ENCODE measurements around the gene AGBL1.

DNA sequence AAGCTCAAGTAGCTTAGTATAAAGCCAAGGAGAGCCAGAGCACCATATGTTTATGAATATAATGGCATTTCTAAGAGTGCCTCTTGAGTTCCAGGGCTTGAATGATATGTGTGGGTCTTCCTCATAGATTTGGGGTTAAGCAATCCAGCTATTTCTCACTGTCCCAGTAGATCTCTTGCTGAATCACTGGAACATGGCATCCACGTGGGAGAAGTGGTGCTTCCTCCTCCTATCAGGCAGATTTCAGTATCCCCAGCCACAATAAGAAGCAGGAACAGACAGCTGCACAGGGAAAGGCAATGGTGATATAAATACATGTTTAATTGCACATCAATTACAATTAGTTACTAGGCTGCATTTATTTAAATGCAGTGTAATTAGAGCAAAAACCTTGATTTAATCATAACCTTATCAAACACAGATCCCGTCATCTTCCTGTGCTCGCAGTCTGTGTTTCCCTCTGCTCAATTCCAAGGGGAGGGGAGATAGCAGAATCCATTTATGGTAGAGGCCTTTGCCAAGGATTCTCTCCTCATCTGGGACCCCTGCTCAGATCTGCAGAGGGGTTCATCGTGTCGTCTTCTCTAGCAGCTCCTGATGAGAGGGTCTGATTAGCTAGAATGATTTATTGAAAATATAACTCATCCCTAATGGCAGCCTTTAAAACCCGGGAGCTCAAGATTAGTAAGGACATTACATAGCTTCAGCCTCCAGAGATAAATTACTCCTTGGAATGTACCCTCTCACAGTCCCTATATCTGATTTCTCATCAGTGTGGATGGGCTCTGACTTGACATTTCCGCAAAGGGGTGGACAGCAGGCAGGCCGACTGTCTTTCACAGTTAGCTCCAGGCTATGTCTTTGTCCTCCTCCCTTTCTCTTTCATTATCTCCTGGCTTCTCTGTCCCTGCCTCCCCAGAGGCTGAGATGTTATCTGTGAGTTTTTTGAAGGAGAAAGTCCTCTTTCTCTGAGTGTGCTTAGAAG lies 775.9 kb downstream of the AGBL1 start:
- TF ChIP-seq, protein P1, sequence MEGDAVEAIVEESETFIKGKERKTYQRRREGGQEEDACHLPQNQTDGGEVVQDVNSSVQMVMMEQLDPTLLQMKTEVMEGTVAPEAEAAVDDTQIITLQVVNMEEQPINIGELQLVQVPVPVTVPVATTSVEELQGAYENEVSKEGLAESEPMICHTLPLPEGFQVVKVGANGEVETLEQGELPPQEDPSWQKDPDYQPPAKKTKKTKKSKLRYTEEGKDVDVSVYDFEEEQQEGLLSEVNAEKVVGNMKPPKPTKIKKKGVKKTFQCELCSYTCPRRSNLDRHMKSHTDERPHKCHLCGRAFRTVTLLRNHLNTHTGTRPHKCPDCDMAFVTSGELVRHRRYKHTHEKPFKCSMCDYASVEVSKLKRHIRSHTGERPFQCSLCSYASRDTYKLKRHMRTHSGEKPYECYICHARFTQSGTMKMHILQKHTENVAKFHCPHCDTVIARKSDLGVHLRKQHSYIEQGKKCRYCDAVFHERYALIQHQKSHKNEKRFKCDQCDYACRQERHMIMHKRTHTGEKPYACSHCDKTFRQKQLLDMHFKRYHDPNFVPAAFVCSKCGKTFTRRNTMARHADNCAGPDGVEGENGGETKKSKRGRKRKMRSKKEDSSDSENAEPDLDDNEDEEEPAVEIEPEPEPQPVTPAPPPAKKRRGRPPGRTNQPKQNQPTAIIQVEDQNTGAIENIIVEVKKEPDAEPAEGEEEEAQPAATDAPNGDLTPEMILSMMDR (IDR thresholded peaks at IDR 0.05) = no peak
- no peak for TF ChIP-seq POLR2A (IDR thresholded peaks at IDR 0.05)

Measured in right lobe of liver (tissue), 4 donors.